ENCODE measurements around the gene RING1. TPM values are rescaled to one million over a fixed set of nuclear protein-coding genes. Genes with fewer than 3 reads are reported as not detected.

Gene RING1
- total RNA-seq, 1 donor from 2014 or later, result 30.8 TPM

DNA sequence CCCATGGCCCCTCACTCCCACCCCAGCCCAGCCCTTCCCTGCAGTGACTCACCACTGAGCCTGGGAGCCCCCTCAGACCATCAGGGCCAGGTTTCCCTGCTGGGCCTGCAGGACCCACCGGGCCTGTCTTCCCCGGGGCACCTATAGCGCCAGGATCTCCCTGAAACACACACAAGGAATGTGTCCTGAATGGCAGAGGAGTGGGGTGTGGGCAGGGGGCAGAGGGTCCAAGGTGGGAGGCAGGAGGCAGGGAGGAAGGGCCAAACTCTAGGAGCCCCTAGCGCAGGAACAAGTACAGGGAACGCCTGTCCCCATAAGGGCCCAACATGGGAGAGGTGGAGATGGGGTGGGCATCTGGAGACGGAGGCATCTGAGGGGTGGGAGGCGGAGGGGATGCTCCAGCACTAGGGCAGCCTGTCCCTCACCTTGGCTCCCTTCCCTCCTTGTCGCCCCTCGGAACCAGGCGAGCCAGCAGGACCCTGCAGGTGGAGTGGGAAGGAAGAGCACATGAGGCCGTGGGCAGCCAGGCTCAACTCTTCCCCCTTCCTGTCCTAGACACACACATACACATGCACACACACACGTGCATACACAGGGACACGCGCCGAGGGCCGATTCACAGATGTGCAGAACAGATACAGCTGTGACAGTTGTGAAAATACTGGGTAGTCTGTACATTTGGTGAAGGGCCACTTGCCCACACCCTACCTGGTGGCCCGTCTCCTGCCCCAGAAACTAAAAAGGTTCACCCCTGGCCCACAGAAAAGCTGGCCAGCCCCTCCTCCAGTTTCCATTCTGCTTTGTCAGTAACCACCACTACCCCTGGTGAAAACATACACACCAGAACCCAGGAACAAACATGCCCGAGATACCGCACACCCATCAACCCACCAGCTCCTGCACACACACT lies 40.7 kb upstream of the RING1 start:
- H3K9me3 Mint-ChIP-seq (ENCODE audit: unreplicated experiment), result peaks cover 3% of the 10 kb centered on the region
- Histone ChIP-seq H3K9me3 (ENCODE audit: insufficient read depth, low read depth, low read length) (no peaks in the 10 kb centered on the region), H3K27ac (ENCODE audit: low read depth, low read length) (no peak overlapping the region), H3K9ac (ENCODE audit: low read length) (no peak overlapping the region), H3K4me2 (ENCODE audit: low read length) (no peak overlapping the region), H3K36me3 (ENCODE audit: insufficient read depth, low read length) (no peaks in the 10 kb centered on the region), H3K4me1 (ENCODE audit: insufficient read depth, low read length) (no peaks in the 10 kb centered on the region), H3K79me2 (ENCODE audit: insufficient read depth, low read length) (no peaks in the 10 kb centered on the region), H2AFZ (ENCODE audit: low read depth, low read length) (no peak overlapping the region), H3K27me3 (ENCODE audit: insufficient read depth, low read length) (no peaks in the 10 kb centered on the region), H3K4me3 (ENCODE audit: insufficient read depth, low read depth, low read length) (no peak overlapping the region), H4K20me1 (ENCODE audit: insufficient read depth, low read length) (no peaks in the 10 kb centered on the region)
- no peak overlapping the region for H3K27ac Mint-ChIP-seq (ENCODE audit: unreplicated experiment)
- no peaks in the 10 kb centered on the region for H3K36me3 Mint-ChIP-seq (ENCODE audit: low read depth, unreplicated experiment)
- no peaks in the 10 kb centered on the region for H3K4me1 Mint-ChIP-seq (ENCODE audit: low read depth, unreplicated experiment)
- no peak for DNase-seq (ENCODE audit: low read depth)
- FAIRE-seq, result no peak
- TF ChIP-seq EZH2 (IDR thresholded peaks at IDR 0.05; ENCODE audit: insufficient read depth, low read length), result no peak
- TF ChIP-seq, protein P1, sequence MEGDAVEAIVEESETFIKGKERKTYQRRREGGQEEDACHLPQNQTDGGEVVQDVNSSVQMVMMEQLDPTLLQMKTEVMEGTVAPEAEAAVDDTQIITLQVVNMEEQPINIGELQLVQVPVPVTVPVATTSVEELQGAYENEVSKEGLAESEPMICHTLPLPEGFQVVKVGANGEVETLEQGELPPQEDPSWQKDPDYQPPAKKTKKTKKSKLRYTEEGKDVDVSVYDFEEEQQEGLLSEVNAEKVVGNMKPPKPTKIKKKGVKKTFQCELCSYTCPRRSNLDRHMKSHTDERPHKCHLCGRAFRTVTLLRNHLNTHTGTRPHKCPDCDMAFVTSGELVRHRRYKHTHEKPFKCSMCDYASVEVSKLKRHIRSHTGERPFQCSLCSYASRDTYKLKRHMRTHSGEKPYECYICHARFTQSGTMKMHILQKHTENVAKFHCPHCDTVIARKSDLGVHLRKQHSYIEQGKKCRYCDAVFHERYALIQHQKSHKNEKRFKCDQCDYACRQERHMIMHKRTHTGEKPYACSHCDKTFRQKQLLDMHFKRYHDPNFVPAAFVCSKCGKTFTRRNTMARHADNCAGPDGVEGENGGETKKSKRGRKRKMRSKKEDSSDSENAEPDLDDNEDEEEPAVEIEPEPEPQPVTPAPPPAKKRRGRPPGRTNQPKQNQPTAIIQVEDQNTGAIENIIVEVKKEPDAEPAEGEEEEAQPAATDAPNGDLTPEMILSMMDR (IDR thresholded peaks at IDR 0.05; ENCODE audit: insufficient read depth, low read depth, low read length), result no peak
- no peak overlapping the region for H3K4me3 Mint-ChIP-seq (ENCODE audit: unreplicated experiment)
- peaks cover 46% of the 10 kb centered on the region for H3K27me3 Mint-ChIP-seq (ENCODE audit: low read depth, unreplicated experiment)

DNA sequence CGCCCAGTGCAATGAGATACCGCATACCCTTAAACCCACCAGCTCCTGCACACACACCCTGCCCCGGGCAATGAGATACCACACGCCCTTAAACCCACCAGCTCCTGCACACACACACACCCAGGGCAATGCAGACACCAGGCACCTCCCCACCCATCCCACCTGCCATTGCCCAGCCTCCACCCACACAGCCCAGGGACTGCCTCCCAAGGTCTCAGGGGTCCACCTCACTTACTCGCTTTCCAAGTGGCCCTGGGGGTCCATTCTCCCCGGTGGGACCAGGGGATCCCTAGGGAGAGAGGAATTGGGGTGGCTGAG lies 40.1 kb upstream of the RING1 start:
- Histone ChIP-seq H3K9me3 (ENCODE audit: insufficient read depth, low read depth, low read length) (no peaks in the 10 kb centered on the region), H3K27me3 (ENCODE audit: insufficient read depth, low read length) (no peaks in the 10 kb centered on the region), H3K36me3 (ENCODE audit: insufficient read depth, low read length) (no peaks in the 10 kb centered on the region), H3K9ac (ENCODE audit: low read length) (no peak overlapping the region), H3K4me1 (ENCODE audit: insufficient read depth, low read length) (no peaks in the 10 kb centered on the region), H3K27ac (ENCODE audit: low read depth, low read length) (no peak overlapping the region), H3K4me2 (ENCODE audit: low read length) (no peak overlapping the region), H3K79me2 (ENCODE audit: insufficient read depth, low read length) (no peaks in the 10 kb centered on the region), H3K4me3 (ENCODE audit: insufficient read depth, low read depth, low read length) (no peak overlapping the region), H2AFZ (ENCODE audit: low read depth, low read length) (no peak overlapping the region), H4K20me1 (ENCODE audit: insufficient read depth, low read length) (no peaks in the 10 kb centered on the region)
- Mint-ChIP-seq H3K4me3 (ENCODE audit: unreplicated experiment) (no peak overlapping the region), H3K27me3 (ENCODE audit: low read depth, unreplicated experiment) (peaks cover 51% of the 10 kb centered on the region), H3K36me3 (ENCODE audit: low read depth, unreplicated experiment) (no peaks in the 10 kb centered on the region), H3K4me1 (ENCODE audit: low read depth, unreplicated experiment) (no peaks in the 10 kb centered on the region), H3K27ac (ENCODE audit: unreplicated experiment) (no peak overlapping the region), H3K9me3 (ENCODE audit: unreplicated experiment) (peaks cover 3% of the 10 kb centered on the region)
- TF ChIP-seq, protein P1 (IDR thresholded peaks at IDR 0.05; ENCODE audit: insufficient read depth, low read depth, low read length), result no peak
- no peak for TF ChIP-seq EZH2 (IDR thresholded peaks at IDR 0.05; ENCODE audit: insufficient read depth, low read length)
- DNase-seq (ENCODE audit: low read depth), result no peak
- no peak for FAIRE-seq

DNA sequence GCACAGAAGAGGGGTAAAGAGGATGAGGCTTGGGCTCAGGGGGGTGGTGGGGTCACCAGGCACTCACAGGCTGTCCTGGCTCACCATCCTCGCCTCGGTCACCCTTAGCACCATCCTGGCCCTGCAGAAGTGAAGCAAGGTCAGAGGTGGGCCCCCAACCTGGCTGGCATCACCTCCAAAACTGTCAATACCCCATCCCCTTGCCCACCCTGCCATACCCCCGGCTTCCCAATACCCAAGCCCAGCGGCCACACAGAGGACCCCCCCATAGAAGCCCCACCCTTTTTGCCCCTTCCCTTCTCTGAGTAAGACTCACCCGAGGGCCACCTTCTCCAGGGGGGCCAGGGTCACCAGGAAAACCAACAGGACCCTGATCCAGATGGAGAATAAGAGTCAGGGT lies 39.7 kb upstream of the RING1 start:
- no peak overlapping the region for H2AFZ ChIP-seq (ENCODE audit: low read depth, low read length)
- no peak overlapping the region for H3K27ac ChIP-seq (ENCODE audit: low read depth, low read length)
- DNase-seq (ENCODE audit: low read depth) (no peak), FAIRE-seq (no peak)
- H3K4me1 ChIP-seq (ENCODE audit: insufficient read depth, low read length), result no peaks in the 10 kb centered on the region
- no peak overlapping the region for H3K27ac Mint-ChIP-seq (ENCODE audit: unreplicated experiment)
- no peak overlapping the region for H3K4me2 ChIP-seq (ENCODE audit: low read length)
- H3K79me2 ChIP-seq (ENCODE audit: insufficient read depth, low read length), result no peaks in the 10 kb centered on the region
- H3K9me3 Mint-ChIP-seq (ENCODE audit: unreplicated experiment), result peaks cover 3% of the 10 kb centered on the region
- no peaks in the 10 kb centered on the region for H3K27me3 ChIP-seq (ENCODE audit: insufficient read depth, low read length)
- H3K4me1 Mint-ChIP-seq (ENCODE audit: low read depth, unreplicated experiment), result no peaks in the 10 kb centered on the region
- no peaks in the 10 kb centered on the region for H3K36me3 Mint-ChIP-seq (ENCODE audit: low read depth, unreplicated experiment)
- H4K20me1 ChIP-seq (ENCODE audit: insufficient read depth, low read length), result no peaks in the 10 kb centered on the region
- no peaks in the 10 kb centered on the region for H3K36me3 ChIP-seq (ENCODE audit: insufficient read depth, low read length)
- no peak overlapping the region for H3K4me3 Mint-ChIP-seq (ENCODE audit: unreplicated experiment)
- no peaks in the 10 kb centered on the region for H3K9me3 ChIP-seq (ENCODE audit: insufficient read depth, low read depth, low read length)
- peaks cover 53% of the 10 kb centered on the region for H3K27me3 Mint-ChIP-seq (ENCODE audit: low read depth, unreplicated experiment)
- TF ChIP-seq, protein P1 (IDR thresholded peaks at IDR 0.05; ENCODE audit: insufficient read depth, low read depth, low read length), result no peak
- H3K9ac ChIP-seq (ENCODE audit: low read length), result no peak overlapping the region
- no peak overlapping the region for H3K4me3 ChIP-seq (ENCODE audit: insufficient read depth, low read depth, low read length)

All from astrocyte (in vitro differentiated cells and primary cell).